PFSK-1 (cell line): Measurements from ENCODE around the gene HDGFL2.
A peak's percentile ranks its signal among the peaks of the same experiment; 100 is the strongest.

Source experiments
- FOXP2 ChIP-seq: optimal IDR thresholded peaks from 2 replicates; pipeline ENCODE3; 2011; ENCODE audit warnings: borderline replicate concordance, control low read depth, inconsistent platforms; ENCODE audit not compliant: insufficient read depth; ENCODE audit errors: extremely low read length, extremely low read depth
- POLR2AphosphoS5 ChIP-seq: IDR thresholded peaks from 2 replicates; pipeline ENCODE4 v1.6.1; 2012; ENCODE audit warnings: low read depth, mild to moderate bottlenecking, control low read depth, low read length, moderate library complexity
- SIN3A ChIP-seq: IDR thresholded peaks from 2 replicates; pipeline ENCODE4 v1.6.1; 2012; ENCODE audit warnings: mild to moderate bottlenecking, low read length, moderate library complexity, borderline replicate concordance; ENCODE audit not compliant: insufficient read depth
- TAF1 ChIP-seq: IDR thresholded peaks from 2 replicates; pipeline ENCODE4 v1.6.1; 2012; ENCODE audit warnings: low read length, control low read depth, borderline replicate concordance; ENCODE audit not compliant: insufficient read depth
- TF ChIP-seq, protein P1 (sequence below), 2 experiments: IDR thresholded peaks; 2 replicates each; pipeline versions ENCODE4 v1.6.1 to v1.8.0; 2011 to 2012; ENCODE audit warnings: low read depth in 2 of 2, low read length in 2 of 2, control low read depth in 1 of 2, inconsistent platforms in 1 of 2, mild to moderate bottlenecking in 1 of 2, moderate library complexity in 1 of 2; ENCODE audit not compliant: insufficient read depth in 1 of 2

HDGFL2 gene

DNA sequence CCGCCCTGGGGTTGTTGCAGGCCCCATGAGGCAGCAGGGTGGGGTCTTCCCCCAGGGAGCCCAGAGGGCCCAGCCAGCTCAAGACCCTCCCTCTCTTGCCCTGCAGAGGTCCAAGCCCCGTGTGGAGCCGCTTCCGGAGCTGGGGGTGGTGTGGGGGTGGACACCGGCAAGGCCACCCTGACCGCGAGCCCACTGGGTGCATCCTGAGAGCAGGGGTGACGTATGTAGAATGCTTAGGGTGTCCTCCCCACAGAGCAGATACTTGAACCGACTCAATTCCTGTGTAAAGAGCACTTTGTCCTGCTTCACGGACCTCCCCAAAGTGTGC is 29.3 kb upstream of the HDGFL2 start:
- TF ChIP-seq TAF1 (no peak), POLR2AphosphoS5 (0 out of 2 replicates have a peak, but pooled peaks have one; percentile 7)
- TF ChIP-seq, protein P1, sequence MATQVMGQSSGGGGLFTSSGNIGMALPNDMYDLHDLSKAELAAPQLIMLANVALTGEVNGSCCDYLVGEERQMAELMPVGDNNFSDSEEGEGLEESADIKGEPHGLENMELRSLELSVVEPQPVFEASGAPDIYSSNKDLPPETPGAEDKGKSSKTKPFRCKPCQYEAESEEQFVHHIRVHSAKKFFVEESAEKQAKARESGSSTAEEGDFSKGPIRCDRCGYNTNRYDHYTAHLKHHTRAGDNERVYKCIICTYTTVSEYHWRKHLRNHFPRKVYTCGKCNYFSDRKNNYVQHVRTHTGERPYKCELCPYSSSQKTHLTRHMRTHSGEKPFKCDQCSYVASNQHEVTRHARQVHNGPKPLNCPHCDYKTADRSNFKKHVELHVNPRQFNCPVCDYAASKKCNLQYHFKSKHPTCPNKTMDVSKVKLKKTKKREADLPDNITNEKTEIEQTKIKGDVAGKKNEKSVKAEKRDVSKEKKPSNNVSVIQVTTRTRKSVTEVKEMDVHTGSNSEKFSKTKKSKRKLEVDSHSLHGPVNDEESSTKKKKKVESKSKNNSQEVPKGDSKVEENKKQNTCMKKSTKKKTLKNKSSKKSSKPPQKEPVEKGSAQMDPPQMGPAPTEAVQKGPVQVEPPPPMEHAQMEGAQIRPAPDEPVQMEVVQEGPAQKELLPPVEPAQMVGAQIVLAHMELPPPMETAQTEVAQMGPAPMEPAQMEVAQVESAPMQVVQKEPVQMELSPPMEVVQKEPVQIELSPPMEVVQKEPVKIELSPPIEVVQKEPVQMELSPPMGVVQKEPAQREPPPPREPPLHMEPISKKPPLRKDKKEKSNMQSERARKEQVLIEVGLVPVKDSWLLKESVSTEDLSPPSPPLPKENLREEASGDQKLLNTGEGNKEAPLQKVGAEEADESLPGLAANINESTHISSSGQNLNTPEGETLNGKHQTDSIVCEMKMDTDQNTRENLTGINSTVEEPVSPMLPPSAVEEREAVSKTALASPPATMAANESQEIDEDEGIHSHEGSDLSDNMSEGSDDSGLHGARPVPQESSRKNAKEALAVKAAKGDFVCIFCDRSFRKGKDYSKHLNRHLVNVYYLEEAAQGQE (IDR thresholded peaks at IDR 0.05; ENCODE audit: insufficient read depth in 1 of 2, low read depth in 2 of 2, low read length in 2 of 2), result no peak

DNA sequence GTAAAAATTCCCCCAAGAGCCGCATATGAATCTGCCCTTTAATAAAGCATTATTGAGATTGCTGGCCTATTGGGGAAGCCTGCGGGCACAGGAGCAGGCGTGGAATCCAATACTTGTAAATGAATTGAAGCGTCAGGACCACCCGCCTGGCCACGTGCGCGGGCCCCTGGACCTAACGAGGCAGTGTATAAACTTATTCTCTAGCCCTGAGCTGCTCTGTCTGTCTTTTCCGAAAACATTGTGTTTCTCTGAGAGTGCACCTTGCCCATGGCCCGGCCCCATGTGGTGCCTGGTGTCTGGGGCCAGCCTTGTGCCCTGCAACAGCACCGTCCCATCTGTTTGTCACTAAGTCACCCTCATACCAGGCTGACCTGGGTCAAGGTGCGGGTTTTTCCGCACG is 28.9 kb upstream of the HDGFL2 start:
- TF ChIP-seq SIN3A (no peak), POLR2AphosphoS5 (no peak), TAF1 (no peak), FOXP2 (no peak)
- TF ChIP-seq, protein P1 (IDR thresholded peaks at IDR 0.05; ENCODE audit: insufficient read depth in 1 of 2, low read depth in 2 of 2, low read length in 2 of 2), result no peak

- TF ChIP-seq TAF1, result no peak
- no peak for TF ChIP-seq FOXP2
- TF ChIP-seq, protein P1 (IDR thresholded peaks at IDR 0.05; ENCODE audit: insufficient read depth in 1 of 2, low read depth in 2 of 2, low read length in 2 of 2), result no peak
- TF ChIP-seq SIN3A, result no peak
- no peak; the same call in 1 of the 2 replicates for TF ChIP-seq POLR2AphosphoS5
Observed at GRCh38 chr19:4443966-4444764, 27.9 kb upstream of the HDGFL2 start.

GRCh38 chr19:4444765-4445741 is 27.0 kb upstream of the HDGFL2 start:
- TF ChIP-seq SIN3A, result no peak
- TF ChIP-seq TAF1, result no peak
- no peak for TF ChIP-seq POLR2AphosphoS5
- TF ChIP-seq, protein P1 (IDR thresholded peaks at IDR 0.05; ENCODE audit: insufficient read depth in 1 of 2, low read depth in 2 of 2, low read length in 2 of 2), result no peak
- TF ChIP-seq FOXP2, result no peak
